ENCODE measurements around the gene DDIT3. TPM values are rescaled to one million over a fixed set of nuclear protein-coding genes. Genes with fewer than 3 reads are reported as not detected.

DDIT3 gene
- total and polyA plus RNA-seq, 2 of the 8 experiments (the other 6 are each of a cell fraction or from before 2014, with no cell fraction given) = 4.9 to 5.7 TPM

DNA sequence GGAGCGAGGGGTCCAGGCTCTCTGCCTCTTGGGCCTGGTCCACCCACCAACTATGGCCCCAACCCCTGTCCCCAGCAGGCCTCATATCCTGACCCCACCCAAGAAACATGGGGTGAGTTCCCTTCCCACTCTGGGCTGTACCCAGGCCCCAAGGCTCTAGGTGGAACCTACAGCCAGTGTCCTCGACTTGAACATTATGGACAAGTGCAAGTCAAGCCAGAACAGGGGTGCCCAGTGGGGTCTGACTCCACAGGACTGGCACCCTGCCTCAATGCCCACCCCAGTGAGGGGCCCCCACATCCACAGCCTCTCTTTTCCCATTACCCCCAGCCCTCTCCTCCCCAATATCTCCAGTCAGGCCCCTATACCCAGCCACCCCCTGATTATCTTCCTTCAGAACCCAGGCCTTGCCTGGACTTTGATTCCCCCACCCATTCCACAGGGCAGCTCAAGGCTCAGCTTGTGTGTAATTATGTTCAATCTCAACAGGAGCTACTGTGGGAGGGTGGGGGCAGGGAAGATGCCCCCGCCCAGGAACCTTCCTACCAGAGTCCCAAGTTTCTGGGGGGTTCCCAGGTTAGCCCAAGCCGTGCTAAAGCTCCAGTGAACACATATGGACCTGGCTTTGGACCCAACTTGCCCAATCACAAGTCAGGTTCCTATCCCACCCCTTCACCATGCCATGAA, 49.2 kb downstream of the DDIT3 start (continued):
- TF ChIP-seq, protein P1, sequence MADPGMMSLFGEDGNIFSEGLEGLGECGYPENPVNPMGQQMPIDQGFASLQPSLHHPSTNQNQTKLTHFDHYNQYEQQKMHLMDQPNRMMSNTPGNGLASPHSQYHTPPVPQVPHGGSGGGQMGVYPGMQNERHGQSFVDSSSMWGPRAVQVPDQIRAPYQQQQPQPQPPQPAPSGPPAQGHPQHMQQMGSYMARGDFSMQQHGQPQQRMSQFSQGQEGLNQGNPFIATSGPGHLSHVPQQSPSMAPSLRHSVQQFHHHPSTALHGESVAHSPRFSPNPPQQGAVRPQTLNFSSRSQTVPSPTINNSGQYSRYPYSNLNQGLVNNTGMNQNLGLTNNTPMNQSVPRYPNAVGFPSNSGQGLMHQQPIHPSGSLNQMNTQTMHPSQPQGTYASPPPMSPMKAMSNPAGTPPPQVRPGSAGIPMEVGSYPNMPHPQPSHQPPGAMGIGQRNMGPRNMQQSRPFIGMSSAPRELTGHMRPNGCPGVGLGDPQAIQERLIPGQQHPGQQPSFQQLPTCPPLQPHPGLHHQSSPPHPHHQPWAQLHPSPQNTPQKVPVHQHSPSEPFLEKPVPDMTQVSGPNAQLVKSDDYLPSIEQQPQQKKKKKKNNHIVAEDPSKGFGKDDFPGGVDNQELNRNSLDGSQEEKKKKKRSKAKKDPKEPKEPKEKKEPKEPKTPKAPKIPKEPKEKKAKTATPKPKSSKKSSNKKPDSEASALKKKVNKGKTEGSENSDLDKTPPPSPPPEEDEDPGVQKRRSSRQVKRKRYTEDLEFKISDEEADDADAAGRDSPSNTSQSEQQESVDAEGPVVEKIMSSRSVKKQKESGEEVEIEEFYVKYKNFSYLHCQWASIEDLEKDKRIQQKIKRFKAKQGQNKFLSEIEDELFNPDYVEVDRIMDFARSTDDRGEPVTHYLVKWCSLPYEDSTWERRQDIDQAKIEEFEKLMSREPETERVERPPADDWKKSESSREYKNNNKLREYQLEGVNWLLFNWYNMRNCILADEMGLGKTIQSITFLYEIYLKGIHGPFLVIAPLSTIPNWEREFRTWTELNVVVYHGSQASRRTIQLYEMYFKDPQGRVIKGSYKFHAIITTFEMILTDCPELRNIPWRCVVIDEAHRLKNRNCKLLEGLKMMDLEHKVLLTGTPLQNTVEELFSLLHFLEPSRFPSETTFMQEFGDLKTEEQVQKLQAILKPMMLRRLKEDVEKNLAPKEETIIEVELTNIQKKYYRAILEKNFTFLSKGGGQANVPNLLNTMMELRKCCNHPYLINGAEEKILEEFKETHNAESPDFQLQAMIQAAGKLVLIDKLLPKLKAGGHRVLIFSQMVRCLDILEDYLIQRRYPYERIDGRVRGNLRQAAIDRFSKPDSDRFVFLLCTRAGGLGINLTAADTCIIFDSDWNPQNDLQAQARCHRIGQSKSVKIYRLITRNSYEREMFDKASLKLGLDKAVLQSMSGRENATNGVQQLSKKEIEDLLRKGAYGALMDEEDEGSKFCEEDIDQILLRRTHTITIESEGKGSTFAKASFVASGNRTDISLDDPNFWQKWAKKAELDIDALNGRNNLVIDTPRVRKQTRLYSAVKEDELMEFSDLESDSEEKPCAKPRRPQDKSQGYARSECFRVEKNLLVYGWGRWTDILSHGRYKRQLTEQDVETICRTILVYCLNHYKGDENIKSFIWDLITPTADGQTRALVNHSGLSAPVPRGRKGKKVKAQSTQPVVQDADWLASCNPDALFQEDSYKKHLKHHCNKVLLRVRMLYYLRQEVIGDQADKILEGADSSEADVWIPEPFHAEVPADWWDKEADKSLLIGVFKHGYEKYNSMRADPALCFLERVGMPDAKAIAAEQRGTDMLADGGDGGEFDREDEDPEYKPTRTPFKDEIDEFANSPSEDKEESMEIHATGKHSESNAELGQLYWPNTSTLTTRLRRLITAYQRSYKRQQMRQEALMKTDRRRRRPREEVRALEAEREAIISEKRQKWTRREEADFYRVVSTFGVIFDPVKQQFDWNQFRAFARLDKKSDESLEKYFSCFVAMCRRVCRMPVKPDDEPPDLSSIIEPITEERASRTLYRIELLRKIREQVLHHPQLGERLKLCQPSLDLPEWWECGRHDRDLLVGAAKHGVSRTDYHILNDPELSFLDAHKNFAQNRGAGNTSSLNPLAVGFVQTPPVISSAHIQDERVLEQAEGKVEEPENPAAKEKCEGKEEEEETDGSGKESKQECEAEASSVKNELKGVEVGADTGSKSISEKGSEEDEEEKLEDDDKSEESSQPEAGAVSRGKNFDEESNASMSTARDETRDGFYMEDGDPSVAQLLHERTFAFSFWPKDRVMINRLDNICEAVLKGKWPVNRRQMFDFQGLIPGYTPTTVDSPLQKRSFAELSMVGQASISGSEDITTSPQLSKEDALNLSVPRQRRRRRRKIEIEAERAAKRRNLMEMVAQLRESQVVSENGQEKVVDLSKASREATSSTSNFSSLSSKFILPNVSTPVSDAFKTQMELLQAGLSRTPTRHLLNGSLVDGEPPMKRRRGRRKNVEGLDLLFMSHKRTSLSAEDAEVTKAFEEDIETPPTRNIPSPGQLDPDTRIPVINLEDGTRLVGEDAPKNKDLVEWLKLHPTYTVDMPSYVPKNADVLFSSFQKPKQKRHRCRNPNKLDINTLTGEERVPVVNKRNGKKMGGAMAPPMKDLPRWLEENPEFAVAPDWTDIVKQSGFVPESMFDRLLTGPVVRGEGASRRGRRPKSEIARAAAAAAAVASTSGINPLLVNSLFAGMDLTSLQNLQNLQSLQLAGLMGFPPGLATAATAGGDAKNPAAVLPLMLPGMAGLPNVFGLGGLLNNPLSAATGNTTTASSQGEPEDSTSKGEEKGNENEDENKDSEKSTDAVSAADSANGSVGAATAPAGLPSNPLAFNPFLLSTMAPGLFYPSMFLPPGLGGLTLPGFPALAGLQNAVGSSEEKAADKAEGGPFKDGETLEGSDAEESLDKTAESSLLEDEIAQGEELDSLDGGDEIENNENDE (IDR thresholded peaks at IDR 0.05; ENCODE audit: insufficient replicate concordance, low read length) = no peak
- TF ChIP-seq, protein P2, sequence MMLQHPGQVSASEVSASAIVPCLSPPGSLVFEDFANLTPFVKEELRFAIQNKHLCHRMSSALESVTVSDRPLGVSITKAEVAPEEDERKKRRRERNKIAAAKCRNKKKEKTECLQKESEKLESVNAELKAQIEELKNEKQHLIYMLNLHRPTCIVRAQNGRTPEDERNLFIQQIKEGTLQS (IDR thresholded peaks at IDR 0.05; ENCODE audit: insufficient read depth, low read depth, low read length) = no peak
- TF ChIP-seq KDM4A (IDR thresholded peaks at IDR 0.05; ENCODE audit: low read depth, low read length, severe bottlenecking) = no peak
- no peak for TF ChIP-seq ASH2L (IDR thresholded peaks at IDR 0.05; ENCODE audit: low read length)
- TF ChIP-seq TEAD4 (IDR thresholded peaks at IDR 0.05; ENCODE audit: low read depth, low read length) = no peak
- TF ChIP-seq HDAC6 (IDR thresholded peaks at IDR 0.05; ENCODE audit: low read depth, low read length) = no peak
- no peak for TF ChIP-seq TCF12 (IDR thresholded peaks at IDR 0.05; ENCODE audit: low read depth, low read length)
- no peak for TF ChIP-seq KDM5A (IDR thresholded peaks at IDR 0.05; ENCODE audit: low read length)

Data from H1 (cell line).